CD4-positive, alpha-beta T cell treated with Interleukin-2 at 100 ng/mL for 4 hours (primary cell): Measurements from ENCODE around the gene YAF2.

Experiments used
- DNase-seq: peaks from one replicate; pipeline ENCODE4 v3.0.0-alpha.2; 2020; ENCODE audit warnings: low spot score

The YAF2 gene

DNA sequence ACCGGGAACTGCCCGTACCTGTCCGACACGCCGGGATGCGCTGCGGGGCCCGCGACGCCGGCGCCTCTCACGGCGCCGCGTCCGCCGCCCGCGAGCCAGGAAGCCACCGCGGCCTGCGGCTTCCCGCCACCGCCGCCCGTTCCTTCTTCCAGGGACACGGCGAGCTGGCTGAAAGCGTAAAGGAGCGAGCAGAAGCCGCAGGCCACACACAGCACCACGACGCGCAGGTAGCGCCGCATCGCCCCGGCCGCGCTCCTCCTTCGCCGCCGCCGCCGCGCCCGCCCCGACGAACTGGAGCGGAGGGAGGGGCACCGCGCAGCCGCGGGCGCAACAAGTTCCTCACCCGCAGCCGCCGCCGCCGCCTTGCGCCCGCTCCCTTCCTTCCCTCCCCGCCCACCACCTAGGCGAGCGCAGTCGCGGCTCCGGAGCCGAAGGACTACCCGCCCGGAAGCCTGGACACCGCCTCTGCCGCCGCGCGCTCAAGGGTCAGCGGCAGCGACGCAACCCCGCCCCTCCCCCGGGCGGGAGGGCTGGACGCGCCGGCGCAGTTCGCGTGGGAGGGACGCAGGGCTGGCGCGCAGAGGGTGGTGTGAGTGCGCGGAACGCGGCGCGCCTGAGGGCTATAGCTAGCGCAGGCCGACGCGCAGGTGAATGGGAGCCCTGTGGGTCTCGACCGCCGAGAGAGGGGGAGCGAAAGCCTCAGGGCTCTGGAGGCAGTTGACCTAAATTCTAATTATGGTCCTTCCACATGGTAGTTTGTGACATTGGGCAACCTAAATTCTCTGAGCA, 93.4 kb downstream of the YAF2 start, which contains the start of gene GXYLT1:
GXYLT1 (minus strand) TSS at position 467 of the 789 bp plus-strand sequence; CDS start at position 239, 228 bp downstream.
- peak; percentile 79 for DNase-seq

- no peak for DNase-seq
These were observed 94.0 kb downstream of the YAF2 start for GRCh38 chr12:42144158-42144407.

DNA sequence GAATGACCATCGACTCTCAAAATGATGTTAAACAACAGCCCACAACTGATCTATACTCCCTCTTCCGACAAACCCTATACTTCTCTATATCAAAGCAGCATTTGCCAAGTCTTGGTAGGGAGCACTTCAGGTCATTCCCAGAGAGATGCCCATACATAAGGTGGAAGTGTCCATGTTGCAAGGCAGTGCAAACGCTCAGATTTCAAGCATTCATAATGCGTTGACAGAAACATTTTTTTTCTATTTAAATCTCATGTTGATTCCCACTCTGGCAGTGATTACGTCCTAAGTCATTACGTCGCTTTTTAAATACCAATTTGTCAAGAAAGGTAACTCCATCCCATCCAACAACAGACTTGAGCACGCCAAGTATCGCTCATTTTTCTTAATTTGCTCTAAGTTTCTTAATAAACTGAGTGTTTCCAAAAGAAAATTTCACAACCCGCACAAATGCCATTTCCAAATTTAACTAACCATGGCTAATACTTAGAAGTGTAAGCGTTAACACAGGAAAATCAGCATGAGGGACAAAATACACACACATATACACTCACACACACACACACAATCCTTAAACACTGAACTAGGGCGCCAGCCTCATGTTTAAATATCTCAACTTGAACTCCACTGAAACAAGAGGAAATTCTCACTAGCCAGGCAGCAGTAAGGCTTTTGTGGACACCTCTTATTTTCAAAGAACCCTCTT, 94.4 kb downstream of the YAF2 start:
- DNase-seq, result peak; percentile 13

DNA sequence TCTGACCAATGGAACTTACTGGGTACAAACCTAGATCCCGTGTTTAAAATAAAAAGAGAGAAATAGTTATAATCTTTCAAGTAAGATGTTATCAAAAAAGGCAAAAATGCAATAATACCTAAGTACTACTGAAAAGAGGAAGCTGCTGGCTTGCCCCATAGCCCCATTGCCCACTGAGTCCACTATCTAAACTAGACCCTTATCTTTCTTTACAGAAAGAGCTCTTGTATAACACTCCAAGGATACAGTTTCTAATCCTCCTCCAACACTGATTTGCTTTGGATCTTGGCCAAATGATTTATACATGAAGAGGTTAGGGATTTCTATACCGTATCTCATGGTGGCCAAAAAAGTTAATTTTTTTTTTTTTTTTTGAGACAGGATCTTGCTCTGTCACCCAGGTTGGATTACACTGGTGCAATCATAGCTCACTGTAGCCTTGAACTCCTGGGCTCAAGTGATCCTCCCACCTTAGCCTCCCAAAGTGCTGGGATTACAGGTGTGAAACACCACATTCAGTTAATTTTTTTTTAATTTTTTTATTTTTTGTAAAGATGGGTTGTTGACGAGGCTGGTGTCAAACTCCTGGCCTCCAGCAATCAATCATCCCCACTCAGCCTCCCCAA, 96.0 kb downstream of the YAF2 start:
- DNase-seq, result no peak

DNA sequence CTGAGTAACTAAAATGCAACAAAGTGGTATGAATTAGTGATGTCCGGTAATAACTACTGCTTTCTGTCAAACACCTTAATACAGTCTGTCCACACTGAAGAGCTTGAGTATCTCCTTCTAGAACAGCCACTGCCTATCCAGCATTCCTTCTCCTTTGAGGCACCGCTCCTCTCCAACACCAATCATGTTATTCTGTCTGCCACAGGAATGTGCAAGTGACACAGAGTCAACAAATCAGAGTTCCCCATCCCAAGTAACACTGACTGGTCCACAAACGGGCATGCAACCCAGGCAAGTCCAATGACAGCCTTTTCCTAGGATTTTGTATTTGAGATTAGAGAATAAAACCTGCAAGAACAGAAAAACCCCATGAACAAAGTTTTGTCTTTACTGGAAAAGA, 97.1 kb downstream of the YAF2 start:
- DNase-seq, result no peak

- no peak for DNase-seq
These were observed 102.7 kb downstream of the YAF2 start for GRCh38 chr12:42135259-42135814.

DNA sequence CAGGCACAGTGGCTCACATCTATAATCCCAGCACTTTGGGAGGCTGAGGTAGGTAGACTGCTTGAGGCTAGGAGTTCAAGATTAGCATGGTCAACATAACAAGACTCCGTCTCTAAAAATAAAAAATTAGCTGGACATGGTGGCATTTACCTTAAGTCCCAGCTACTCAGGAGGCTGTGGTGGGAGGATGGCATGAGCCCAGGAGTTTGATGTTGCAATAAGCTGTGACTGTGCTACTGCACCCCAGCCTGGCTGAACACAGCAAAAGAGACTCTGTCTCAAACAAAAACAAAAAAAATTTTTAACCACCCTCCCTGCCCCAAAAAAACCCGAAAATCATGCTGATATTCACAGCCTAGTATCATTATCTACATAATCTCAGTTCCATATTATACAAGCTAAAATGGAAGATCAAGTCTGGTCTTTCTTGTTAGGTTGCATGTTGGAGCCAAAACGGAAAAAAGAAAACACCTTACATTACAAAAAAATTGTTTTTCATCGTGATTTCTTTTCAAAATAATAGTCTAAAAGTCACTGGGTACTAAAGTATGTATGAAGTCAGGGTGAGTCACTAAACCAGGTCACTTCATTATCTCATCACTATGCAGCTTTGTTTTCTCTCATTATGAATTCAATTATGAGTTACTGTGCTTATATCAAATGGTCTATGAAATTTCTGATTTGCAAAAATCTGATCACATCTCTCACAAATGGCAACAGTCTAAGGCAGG, 107.2 kb downstream of the YAF2 start:
- DNase-seq, result no peak

DNA sequence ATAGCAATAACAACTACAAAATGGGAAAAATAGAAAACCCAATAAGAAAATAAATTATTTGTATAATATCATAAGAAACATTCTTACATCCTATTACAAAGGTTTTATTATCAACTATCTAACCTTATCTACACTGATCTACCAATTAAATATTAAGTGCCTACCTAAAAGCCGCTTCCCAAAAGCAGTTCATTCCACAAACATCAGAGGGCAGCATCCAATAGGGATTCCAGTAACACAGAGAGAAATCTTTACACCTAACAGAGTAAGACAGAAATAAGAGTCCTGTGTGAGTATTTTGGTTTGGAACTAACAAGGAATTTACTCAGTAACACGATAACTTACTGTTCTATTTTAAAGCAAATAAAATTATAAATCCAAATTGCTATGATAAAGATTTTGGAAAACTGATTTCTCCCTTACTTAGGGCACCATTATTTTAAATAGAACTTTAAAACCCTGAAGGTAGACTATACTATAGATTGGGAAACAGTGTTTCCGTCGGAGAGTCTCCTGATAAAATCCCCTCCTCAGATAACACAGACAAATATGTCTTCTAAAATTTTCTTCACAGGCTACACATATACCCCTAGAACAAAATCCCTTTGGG, 108.3 kb downstream of the YAF2 start:
- DNase-seq, result peak; percentile 49

DNA sequence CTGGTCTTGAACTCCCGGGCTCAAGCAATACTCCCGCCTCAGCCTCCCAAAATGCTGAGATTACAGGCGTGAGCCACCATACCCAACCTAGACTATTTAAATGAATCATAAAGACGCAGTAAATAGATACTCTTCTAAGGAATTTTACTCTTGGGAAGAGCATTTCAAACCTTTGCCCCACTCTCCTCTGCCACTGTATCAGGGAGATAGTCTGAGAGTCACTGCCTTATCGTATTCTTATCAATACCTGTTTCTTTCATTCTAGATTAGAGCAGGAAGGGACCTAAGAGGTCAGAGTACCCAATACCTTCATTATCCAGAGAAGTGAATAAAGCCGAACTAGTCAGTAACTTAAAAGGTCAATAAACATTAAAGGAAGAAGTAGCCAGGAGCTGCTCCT, 109.2 kb downstream of the YAF2 start:
- no peak for DNase-seq

DNA sequence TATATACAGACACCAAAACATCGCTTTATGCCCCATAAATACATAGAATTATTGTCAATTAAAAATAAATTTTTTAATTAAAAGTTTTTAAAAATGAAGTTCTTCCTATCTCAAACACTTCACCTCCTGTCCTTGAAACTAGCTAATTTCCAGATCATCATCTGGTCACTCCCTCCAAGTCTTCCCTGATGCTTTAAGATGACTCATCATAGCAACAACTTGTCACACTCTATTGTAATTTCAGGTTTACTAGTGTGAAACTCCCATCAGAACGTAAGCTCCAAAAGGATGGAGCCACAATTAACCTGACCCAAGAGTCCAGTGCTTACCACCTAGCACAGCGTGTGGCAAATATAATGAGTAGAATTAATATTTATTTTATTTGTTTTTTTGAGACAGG, 109.7 kb downstream of the YAF2 start:
- DNase-seq, result no peak

- no peak for DNase-seq
These were observed 111.1 kb downstream of the YAF2 start for GRCh38 chr12:42126963-42127362.

DNA sequence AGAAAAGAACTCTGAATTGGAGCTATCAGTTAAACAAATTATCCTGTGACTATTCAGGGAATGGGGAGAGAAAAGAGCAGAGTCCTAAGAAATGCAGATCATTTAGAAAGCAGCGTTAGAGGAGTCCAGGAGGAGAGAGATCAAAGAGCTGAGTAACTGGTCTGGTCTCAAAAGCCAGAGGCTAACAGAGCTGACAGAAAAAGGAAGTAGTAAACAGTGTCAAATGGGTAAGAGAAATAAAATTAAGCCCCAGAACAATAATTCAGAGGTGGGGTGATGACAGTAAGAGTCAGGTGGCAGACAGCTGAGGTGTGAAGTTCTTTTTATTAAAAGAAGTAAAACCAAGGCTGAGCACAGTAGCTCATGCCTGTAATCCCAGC, 112.7 kb downstream of the YAF2 start:
- DNase-seq, result no peak

DNA sequence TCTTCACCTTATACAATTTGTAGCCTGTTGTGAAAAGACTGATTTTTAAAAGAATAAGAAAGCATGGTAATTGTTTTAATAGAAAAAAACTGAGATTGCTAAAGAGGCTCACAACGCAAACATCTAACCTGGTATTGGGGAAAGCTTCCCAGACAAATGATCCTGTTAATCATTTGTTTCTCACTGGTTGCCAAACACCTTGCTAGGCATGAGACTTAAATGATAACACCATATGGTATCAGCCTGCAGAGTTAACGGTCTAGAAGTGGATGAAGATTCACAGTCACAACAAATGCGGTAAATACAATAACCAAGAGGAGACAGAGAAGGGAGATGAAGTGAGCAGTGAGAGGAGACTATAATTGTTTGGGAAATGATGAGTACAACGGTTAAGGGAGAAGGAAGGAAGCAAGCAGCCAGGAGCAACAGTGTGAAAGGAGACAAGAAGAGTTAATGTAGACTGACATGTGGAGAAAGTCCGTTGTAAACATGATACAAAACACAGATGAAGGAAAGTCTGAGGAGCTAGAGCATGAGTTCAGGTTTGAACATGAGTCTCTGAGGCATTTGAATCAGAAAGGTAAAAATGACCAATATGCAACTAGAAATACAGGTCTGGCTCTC, 113.2 kb downstream of the YAF2 start:
- DNase-seq, result no peak

DNA sequence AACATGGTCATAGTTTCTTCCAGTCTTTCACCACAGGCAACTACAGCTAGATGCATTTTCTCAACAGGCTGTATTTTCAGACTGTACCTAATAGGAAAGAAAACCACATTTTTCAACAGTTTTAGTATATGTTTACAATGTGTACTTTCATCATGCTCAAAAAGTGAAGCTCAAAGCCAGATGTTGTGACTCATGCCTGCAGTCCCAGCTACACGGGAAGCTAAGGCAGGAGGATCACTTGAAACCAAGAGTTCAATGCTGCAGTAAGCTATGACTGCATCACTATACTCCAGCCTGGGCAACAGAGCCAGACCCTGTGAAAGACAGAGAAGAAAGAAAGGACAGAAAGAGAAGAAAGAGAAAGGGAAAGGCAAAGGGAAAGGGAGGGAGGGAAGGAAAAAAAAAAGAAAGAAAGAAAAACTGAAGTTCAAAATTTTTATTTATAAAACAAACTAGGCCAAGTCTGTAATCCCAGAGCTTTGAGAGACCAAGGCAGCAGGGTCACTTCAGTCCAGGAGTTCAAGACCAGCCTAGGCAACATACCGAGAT, 118.9 kb downstream of the YAF2 start:
- no peak for DNase-seq

- DNase-seq, result no peak
These were observed 119.7 kb downstream of the YAF2 start for GRCh38 chr12:42118136-42118879.

DNA sequence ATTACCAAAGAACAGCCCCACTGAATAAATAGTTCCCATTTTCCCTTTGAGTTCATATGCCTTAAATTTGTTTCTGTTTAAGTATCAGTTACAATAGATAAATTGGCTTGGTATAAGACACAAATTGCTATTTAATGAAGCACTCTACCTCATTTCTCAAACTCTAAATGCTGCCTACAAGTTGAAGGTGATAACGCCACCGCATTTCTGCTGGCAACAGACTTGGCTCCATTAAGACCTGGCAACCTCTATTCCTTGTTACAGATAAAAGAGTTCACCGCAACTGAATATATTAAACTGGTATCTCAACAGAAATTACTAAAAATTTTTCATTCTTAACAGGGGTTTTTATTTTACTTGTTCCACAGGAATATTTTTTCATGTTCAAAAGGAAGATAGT, 129.0 kb downstream of the YAF2 start:
- DNase-seq, result no peak
